Effector CD4-positive, alpha-beta T cell (primary cell): ENCODE measurements around the gene CDC6.

Experiments used
- DNase-seq: peaks from one replicate; pipeline ENCODE4 v3.0.0-alpha.2; 2020

Gene CDC6

GRCh38 chr17:40325156-40326013 is 37.7 kb downstream of the CDC6 start:
- DNase-seq = peak; percentile 51

- DNase-seq = peak; percentile 57
Observed at GRCh38 chr17:40326014-40326831, 38.5 kb downstream of the CDC6 start.

DNA sequence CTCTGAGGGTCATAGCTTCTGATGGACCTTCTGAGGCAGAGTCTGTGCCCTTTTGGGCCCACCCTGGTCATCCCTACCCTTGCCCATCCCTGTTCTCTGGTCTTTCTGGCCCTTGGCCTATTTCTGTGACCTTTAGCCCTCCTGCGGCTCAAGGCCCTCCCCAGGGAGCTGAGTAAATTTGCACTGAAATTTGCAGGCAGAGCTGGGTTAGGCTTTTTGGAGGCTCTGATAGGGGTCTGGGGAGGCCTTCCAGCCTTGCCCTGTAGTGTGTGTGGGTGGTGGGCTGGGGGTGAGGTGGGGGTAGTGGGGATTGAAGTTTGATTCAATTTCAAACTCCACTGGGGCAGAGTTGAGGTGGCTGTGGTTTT is 39.1 kb downstream of the CDC6 start:
- DNase-seq = no peak

- DNase-seq = no peak
Observed at GRCh38 chr17:40327244-40327729, 39.6 kb downstream of the CDC6 start.

DNA sequence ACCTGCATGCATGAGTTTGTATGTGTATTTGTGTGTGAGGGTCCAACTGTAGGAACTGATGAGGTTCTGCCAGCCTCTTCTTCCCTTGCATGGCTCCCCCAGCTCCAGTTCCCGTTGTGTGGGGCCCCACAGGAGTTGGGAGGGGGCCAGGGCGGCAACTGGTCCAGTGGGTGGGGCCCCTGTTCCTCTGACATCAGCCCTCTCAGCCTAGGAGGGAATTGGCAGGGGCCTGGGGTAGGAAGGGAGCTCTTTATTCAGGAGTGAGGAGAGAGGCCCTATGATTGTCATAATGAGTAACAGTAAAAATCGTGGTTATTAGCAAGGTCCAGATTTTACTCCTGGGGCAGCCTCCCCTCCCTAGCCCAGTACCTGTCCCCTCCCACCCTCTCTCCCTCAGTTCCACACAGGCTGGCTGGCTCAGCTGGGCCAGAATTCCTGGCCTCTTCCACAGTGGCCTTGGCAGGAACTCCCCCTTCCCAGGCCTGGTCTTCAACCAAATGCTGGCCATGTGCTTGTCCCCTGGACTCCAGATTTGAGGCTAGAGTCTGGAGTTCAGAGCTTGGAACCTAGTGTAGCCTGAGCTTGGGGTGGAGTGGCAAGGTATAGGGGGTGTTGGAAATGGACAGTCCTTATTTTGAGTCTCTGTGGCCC is 40.2 kb downstream of the CDC6 start:
- DNase-seq = no peak

DNA sequence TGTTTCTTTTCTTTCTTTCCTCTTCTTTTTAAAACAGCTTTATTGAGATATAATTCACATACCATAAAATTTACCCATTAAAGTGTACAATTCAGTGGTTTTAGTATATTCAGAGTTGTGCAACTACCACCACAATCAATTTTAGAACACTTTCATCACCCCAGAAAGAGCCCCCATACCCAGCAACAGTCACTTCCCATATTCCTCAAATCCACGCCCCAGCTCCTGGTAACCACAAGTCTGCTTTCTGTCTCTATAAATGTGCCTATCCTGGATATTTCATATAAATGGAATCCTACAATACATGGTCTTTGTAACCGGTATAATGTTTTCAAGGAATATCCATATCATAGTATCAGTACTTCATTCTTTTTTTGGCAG is 40.7 kb downstream of the CDC6 start:
- DNase-seq = no peak

GRCh38 chr17:40329839-40330794 is 42.4 kb downstream of the CDC6 start:
- DNase-seq = no peak

GRCh38 chr17:40330850-40331470 is 43.3 kb downstream of the CDC6 start:
- no peak for DNase-seq

GRCh38 chr17:40331743-40332641 is 44.3 kb downstream of the CDC6 start:
- DNase-seq = no peak

- no peak for DNase-seq
Observed at GRCh38 chr17:40333781-40334448, 46.2 kb downstream of the CDC6 start.

DNA sequence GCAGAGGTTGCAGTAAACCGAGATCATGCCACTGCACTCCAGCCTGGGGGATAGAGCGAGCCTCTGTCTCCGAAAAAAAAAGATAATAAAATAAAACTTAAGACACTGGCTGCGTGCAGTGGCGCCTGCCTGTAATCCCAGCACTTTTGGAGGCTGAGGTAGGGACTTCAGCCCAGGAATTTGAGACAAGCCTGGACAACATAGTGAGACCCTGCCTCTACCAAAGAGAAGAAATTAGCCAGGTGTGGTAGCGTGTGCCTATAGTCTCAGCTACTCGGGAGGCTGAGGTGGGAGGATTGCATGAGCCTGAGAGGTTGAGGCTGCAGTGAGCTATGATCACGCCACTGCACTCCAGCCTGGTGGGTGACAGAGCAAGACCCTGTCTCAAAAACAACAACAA is 47.9 kb downstream of the CDC6 start:
- no peak for DNase-seq

DNA sequence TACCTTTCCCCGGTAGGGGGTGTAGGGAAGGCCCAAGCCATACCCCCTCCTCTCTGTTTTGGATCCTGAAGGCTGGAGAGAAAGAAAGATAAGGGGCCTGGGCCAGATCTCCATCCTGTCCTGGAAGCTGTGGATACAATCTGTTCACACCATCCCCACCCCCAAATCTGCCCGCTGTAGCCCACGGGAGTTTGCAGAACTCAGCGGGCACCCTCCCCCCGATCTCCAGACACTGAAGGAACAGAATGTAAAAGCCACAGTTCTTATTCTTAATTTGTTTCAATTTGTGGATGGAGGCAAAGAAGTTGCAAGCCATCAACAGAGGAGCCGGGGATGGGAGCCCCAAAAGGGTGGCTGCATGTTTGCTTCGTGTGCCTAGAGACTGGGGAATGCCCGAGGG is 49.7 kb downstream of the CDC6 start:
- no peak for DNase-seq

GRCh38 chr17:40338058-40338457 is 50.4 kb downstream of the CDC6 start:
- DNase-seq = no peak

DNA sequence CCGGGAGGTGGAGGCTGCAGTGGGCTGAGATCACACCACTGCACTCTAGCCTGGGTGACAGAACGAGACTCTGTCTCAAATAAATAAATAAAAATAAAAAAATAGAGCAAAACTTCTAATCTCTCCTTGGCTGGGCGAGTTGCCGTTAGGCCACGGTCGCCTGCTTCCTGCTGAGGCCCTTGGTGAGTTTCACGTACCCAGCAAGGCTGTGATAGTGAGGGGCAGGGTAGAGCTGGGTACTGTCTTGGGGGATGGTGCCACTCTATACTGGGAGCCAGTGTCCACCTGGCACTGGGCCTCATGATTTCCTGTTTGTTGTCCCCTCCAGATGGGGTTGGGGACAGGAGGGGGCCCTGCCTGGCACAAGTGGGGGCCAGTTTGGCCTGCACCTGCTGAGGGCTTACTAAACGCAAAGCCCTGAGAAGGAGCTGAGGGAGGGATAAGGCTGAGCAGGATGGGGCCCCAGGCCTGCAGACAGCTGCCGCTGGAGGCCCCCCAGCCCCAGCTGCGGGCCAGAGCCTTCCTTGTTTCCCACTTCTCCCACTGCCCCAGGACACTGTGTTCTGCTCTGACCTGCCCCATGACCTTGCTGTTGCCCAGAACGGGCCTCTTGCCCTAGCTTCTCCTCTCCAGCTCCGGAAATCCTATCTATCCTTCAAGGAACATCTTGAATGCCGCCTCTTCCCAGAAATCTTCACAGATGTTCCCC is 51.4 kb downstream of the CDC6 start:
- DNase-seq = no peak

DNA sequence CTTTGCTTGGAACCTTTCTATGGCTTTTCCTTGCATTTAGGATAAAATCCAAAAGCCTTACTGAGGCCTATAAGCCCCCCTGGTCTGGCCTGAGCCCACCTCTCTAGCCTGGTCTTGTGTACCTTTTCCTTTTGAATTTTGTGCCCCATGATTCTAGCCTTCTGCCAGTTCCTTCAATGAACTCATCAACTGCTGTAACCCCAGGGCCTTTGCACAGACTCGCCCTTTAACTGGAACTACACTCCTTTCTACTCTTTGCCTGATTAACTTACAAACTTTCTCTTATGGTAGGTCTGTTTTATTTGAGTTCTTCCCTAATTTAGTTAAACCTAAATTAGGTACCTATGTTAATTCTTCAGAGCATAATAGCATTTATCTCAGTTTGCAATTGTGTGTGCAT is 52.6 kb downstream of the CDC6 start:
- no peak for DNase-seq

DNA sequence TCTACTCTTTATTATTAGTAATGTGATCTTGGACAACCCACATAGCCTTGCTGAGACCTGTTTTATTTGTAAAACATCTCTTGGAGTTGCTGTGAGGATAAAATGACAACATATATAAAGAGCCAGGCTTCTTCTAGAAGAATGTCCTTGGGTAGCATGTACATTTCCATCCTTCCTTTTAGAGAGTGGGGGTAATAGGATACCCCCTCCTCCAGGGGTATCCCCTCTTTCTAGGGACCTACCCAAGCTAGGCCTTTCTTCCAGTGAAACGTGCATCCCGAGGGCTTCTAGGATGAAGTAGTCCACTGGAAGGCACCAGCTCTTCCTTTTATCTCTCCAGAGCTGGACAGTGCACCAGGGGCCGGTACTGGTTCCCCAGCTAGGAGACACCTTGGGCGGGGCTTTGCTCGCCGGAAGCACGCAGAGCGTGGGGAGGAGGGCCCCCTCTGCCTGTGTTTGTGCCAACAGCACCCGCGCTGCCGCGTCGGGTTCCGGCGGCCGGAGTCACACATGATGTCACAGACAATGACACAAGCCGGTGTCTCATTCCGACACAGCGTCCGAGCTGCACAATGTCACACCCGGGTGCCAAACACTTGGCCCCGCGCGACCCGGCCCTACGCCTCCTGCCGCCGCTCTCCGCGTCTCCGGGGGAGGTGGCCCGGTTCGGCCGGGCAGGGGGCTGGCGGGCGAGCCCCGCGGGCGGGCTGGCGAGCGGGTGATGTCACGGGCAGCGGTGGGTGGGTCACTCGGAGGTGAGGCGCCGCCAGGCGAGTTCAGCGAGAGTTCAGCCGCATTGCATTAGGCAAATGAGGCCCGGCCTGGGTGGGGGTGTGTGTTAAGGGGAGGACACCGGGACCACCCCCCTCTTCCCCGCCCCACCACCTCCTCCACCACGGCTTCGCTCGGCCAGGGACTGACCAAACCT is 53.5 kb downstream of the CDC6 start:
- peak; percentile 90 for DNase-seq

DNA sequence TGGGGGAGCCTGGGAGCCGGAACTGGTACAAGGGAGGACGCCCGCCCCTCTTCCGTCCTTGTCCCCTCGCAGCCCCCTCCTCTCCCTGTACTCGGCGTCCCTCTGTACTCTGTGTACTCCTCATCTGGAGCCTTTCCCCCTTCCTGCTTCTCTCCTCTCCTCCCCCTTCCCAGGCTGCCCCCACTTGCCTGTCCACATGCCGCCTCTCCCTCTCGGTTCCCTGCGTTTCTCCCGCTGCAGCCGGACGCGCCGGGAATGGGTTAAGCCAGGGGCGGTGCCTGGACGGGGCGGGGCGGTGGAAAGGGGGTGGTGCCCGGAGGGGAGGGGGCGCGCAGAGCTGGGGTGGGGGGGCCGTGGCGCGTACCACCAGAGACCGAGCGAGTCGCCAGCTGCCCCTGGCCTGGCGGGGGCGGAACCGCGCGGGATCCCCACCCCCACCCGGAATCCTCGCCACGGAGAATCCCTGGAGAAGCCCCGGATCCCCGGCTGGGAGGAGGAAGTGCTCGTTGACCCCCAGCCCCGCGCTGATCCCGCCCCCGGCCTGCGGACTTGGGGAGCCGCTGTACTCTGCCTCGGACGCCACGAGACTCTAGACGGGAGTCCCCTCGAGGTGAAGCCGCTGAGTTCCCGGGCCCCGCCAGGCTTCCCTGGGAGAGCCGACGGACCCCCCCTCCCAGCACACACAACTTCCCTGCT is 54.3 kb downstream of the CDC6 start:
- DNase-seq = no peak
